HEK293T (cell line): ENCODE results near the gene HIPK3.

Experiments
- CTCF ChIA-PET: fragments of 350-600 bp; formaldehyde crosslinking; extraction: SDS; loops from one replicate; lab custom pipeline; 2021; ENCODE audit warnings: antibody characterized with exemption, inconsistent platforms; lab: Yijun Ruan, JAX
- POLR2A ChIA-PET: fragments of 350-600 bp; formaldehyde crosslinking; extraction: SDS; loops from one replicate; lab custom pipeline; 2020; ENCODE audit warnings: antibody characterized with exemption, inconsistent platforms; lab: Yijun Ruan, JAX
- DNase-seq: peaks from one replicate; pipeline ENCODE4 v3.0.0; 2012; ENCODE audit warnings: mixed read lengths; ENCODE audit errors: extremely low spot score
- ARNT ChIP-seq: fragments of 450-650 bp; IDR thresholded peaks from 2 replicates; pipeline ENCODE4 v1.6.1; 2017; ENCODE audit warnings: mild to moderate bottlenecking
- BHLHE40 ChIP-seq: fragments of 450-650 bp; IDR thresholded peaks from 2 replicates; pipeline ENCODE4 v1.6.1; 2016; ENCODE audit warnings: mild to moderate bottlenecking, moderate library complexity, borderline replicate concordance
- CTBP1 ChIP-seq: fragments of 450-650 bp; IDR thresholded peaks from 2 replicates; pipeline ENCODE4 v1.6.1; 2016; ENCODE audit warnings: borderline replicate concordance
- ELF4 ChIP-seq: fragments of 450-650 bp; IDR thresholded peaks from 2 replicates; pipeline ENCODE4 v1.6.1; 2017; ENCODE audit warnings: antibody characterized with exemption
- FOXA1 ChIP-seq: fragments of 450-650 bp; IDR thresholded peaks from 2 replicates; pipeline ENCODE4 v1.6.1; 2016; ENCODE audit warnings: mild to moderate bottlenecking
- FOXK2 ChIP-seq: fragments of 450-650 bp; IDR thresholded peaks from 2 replicates; pipeline ENCODE4 v1.6.1; 2016; ENCODE audit warnings: mild to moderate bottlenecking
- FOXM1 ChIP-seq: fragments of 450-650 bp; IDR thresholded peaks from 2 replicates; pipeline ENCODE4 v1.6.1; 2017; ENCODE audit warnings: mild to moderate bottlenecking, borderline replicate concordance
- HDGF ChIP-seq: fragments of 450-650 bp; IDR thresholded peaks from 2 replicates; pipeline ENCODE4 v1.6.1; 2017; ENCODE audit warnings: antibody characterized with exemption, borderline replicate concordance
- L3MBTL2 ChIP-seq: fragments of 450-650 bp; conservative IDR thresholded peaks from 2 replicates; pipeline ENCODE4 v1.6.1; 2016; ENCODE audit warnings: mild to moderate bottlenecking
- LEF1 ChIP-seq: fragments of 450-650 bp; IDR thresholded peaks from 2 replicates; pipeline ENCODE4 v1.6.1; 2017; ENCODE audit warnings: mild to moderate bottlenecking, borderline replicate concordance
- NFRKB ChIP-seq: fragments of 450-650 bp; IDR thresholded peaks from 2 replicates; pipeline ENCODE4 v1.6.1; 2016; ENCODE audit warnings: mild to moderate bottlenecking, moderate library complexity
- SP1 ChIP-seq: fragments of 450-650 bp; IDR thresholded peaks from 2 replicates; pipeline ENCODE4 v1.6.1; 2017
- SUZ12 ChIP-seq: fragments of 450-650 bp; IDR thresholded peaks from 2 replicates; pipeline ENCODE4 v1.6.1; 2016; ENCODE audit warnings: mild to moderate bottlenecking
- TARDBP ChIP-seq: fragments of 450-650 bp; IDR thresholded peaks from 2 replicates; pipeline ENCODE4 v1.6.1; 2016
- ZNF384 ChIP-seq: fragments of 450-650 bp; IDR thresholded peaks from 2 replicates; pipeline ENCODE4 v1.6.1; 2016
- TF ChIP-seq, protein P1 (sequence below): fragments of 450-650 bp; IDR thresholded peaks from 2 replicates; pipeline ENCODE4 v1.6.1; 2016

The HIPK3 gene

DNA sequence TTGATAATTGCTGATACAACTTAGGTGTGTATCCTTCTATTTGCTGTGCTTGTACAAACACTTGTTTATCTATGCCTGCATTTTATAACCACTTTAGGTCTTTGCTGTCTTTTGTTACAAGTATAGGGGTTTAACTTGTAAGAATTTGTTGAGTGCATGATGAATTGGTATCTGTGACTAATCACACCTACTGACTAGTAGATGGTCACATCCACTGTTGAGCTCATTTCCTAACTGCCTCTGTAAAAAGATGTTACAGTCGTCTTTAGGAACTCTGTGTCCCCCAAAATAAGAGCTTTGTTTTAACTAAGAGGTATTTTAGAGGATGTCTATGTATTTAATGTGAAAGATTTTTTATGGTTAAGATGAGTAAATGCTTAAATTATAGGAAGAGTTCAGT is 60.5 kb downstream of the HIPK3 start:
- CTCF ChIA-PET: interaction anchor here (0.5 kb wide), 1 partner anchor 123 kb away, joined by 3 read pairs; no protein-coding TSS in a partner anchor
- TF ChIP-seq BHLHE40: no peak
- no peak for TF ChIP-seq FOXM1
- no peak for TF ChIP-seq FOXA1
- no peak for TF ChIP-seq ELF4
- no peak for TF ChIP-seq HDGF
- no peak for TF ChIP-seq ZNF384
- no peak for TF ChIP-seq SP1
- TF ChIP-seq, protein P1, sequence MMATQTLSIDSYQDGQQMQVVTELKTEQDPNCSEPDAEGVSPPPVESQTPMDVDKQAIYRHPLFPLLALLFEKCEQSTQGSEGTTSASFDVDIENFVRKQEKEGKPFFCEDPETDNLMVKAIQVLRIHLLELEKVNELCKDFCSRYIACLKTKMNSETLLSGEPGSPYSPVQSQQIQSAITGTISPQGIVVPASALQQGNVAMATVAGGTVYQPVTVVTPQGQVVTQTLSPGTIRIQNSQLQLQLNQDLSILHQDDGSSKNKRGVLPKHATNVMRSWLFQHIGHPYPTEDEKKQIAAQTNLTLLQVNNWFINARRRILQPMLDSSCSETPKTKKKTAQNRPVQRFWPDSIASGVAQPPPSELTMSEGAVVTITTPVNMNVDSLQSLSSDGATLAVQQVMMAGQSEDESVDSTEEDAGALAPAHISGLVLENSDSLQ: no peak
- no peak for TF ChIP-seq FOXK2
- TF ChIP-seq SUZ12: no peak
- no peak for TF ChIP-seq LEF1
- no peak for TF ChIP-seq ARNT
- TF ChIP-seq CTBP1: no peak
- TF ChIP-seq L3MBTL2: no peak
- no peak for TF ChIP-seq TARDBP
- no peak for DNase-seq
- POLR2A ChIA-PET: no interaction called here

DNA sequence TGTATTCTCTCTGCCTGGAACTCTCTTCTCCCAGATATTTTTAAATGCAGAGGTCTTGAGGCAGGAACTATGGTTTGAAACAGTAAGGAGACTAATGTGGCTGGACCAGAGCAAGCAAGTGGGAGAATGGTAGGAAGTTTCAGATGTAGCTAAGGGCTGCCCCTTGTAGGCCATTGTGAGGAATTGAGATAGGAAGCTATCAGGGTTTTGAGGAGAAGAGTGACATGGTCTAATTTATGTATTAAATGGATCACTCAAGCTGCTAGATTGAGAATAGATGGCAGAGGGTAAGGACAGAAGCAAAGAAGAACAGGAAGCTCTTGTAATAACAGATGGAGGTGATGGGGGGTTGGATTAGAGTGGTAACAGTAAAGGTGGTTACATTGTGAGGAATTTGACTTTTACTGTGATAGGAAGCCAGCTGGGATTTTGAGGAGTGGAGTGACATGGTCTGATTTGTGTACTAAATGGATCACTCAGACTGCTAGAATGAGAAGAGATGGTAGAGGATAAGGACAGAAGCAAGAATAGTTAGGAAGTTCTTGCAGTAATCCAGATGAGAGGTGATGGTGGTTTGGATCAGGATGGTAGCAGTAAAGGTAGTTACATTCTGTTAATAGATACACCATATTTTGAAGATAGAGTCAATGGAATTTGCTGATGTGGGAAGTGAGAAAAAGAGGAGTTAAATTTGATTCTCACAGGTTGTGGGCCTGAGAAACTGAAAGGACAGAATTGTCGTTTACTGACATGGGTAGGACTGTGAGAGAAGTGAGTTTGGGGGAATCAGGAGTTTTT is 63.0 kb downstream of the HIPK3 start:
- ChIA-PET POLR2A (no interaction called here), CTCF (interaction anchor here (0.6 to 1.2 kb wide), 3 partner anchors 9 to 165 kb away, joined by 4 to 6 read pairs (median 5); no protein-coding TSS in a partner anchor)
- DNase-seq: no peak
- no peak for TF ChIP-seq SP1
- no peak for TF ChIP-seq NFRKB
- no peak for TF ChIP-seq ELF4
- TF ChIP-seq FOXK2: no peak
- TF ChIP-seq, protein P1: peak; percentile 18; the same call in 1 of the 2 replicates

GRCh38 chr11:33320814-33321330 is 63.7 kb downstream of the HIPK3 start:
- POLR2A ChIA-PET: no interaction called here
- TF ChIP-seq LEF1 (no peak), FOXM1 (no peak), FOXK2 (no peak), L3MBTL2 (no peak), ZNF384 (no peak), HDGF (no peak), BHLHE40 (no peak), TARDBP (no peak), SUZ12 (no peak), FOXA1 (no peak), NFRKB (no peak), ARNT (no peak), ELF4 (no peak), CTBP1 (no peak), SP1 (no peak)
- TF ChIP-seq, protein P1: no peak
- DNase-seq: no peak
- CTCF ChIA-PET: interaction anchor here (0.7 to 1.2 kb wide), 2 partner anchors 67 to 155 kb away, joined by 3 to 6 read pairs; no protein-coding TSS in a partner anchor

DNA sequence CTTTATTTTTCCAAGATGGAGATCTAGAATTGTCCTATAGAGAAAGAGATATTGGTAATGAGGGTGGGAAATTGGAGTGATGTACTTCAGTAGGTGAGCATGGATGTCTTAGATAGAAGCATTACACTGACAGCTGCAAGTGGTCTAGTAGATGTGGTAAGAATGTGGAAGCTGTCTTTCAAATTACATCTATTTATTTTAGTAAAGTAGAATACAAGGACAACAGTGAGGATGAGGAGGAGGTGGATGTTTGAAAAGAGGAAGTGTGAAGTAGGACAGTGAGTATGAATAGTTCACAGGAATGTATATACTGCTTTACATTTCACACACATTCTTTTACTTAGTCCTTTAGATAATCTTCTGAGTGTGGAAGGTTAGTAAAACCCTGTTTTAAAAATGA is 64.2 kb downstream of the HIPK3 start:
- TF ChIP-seq LEF1 (no peak), ELF4 (no peak), FOXA1 (no peak), ZNF384 (no peak), HDGF (no peak), BHLHE40 (no peak), L3MBTL2 (no peak), ARNT (no peak), SUZ12 (no peak), FOXM1 (no peak), CTBP1 (no peak), FOXK2 (no peak), TARDBP (no peak), SP1 (no peak), NFRKB (no peak)
- TF ChIP-seq, protein P1: no peak
- DNase-seq: no peak
- POLR2A ChIA-PET: no interaction called here
- CTCF ChIA-PET: interaction anchor here (0.7 kb wide), 2 partner anchors 53 to 67 kb away, joined by 3 to 4 read pairs; no protein-coding TSS in a partner anchor

- ChIA-PET CTCF (interaction anchor here (0.7 kb wide), 1 partner anchor 74 kb away, joined by 3 read pairs; no protein-coding TSS in a partner anchor), POLR2A (no interaction called here)
- no peak for DNase-seq
- TF ChIP-seq L3MBTL2 (no peak), ELF4 (no peak), SUZ12 (no peak), NFRKB (no peak), TARDBP (no peak), FOXK2 (no peak), ARNT (no peak), HDGF (no peak), ZNF384 (no peak), BHLHE40 (no peak), LEF1 (no peak), CTBP1 (no peak), FOXA1 (no peak)
These were observed 66.2 kb downstream of the HIPK3 start for GRCh38 chr11:33323421-33323820.
